Caco-2 (cell line): ENCODE measurements around the gene HRK. TPM values are rescaled to one million over a fixed set of nuclear protein-coding genes. Genes with fewer than 3 reads are reported as not detected.

Experiments used
- BruUV-seq: library from RNA; stranded (reverse); fragments of 400-500 nt; replicated peaks from 2 replicates; lab custom pipeline; 2021; lab: Mats Ljungman, UMichigan
- CTCF ChIA-PET: fragments of 300-600 bp; sonication (Branson Sonifier 250); formaldehyde crosslinking; loops from one replicate; lab custom pipeline; 2022; ENCODE audit warnings: antibody characterized with exemption; lab: Charles Lee
- POLR2A ChIA-PET: fragments of 300-600 bp; sonication (Branson Sonifier 250); formaldehyde crosslinking; loops from one replicate; lab custom pipeline; 2022; ENCODE audit warnings: antibody characterized with exemption; lab: Charles Lee
- DNase-seq, 2 experiments: peaks; one replicate each; pipeline versions ENCODE4 v3.0.0 to v3.0.0-alpha.2; 2020 to 2022
- H3K27me3 ChIP-seq: replicated peaks from 2 replicates; pipeline ENCODE4 v1.6.0; 2011; ENCODE audit warnings: low read length; ENCODE audit not compliant: control insufficient read depth, insufficient read depth
- H3K36me3 ChIP-seq: 2 replicates; pipeline ENCODE4 v1.5.1; 2011; ENCODE audit warnings: low read length; ENCODE audit not compliant: control insufficient read depth, insufficient read depth
- H3K4me1 ChIP-seq: fragments of 250-450 bp; sonication (Bioruptor Pico); 2 replicates; pipeline ENCODE4 v1.5.1; 2020; ENCODE audit warnings: mild to moderate bottlenecking
- H3K4me3 ChIP-seq: 2 replicates; pipeline ENCODE4 v1.5.1; 2011; ENCODE audit warnings: low read depth, mild to moderate bottlenecking, control low read depth, low read length
- H3K9me3 ChIP-seq: fragments of 250-450 bp; sonication (Bioruptor Pico); 2 replicates; pipeline ENCODE4 v1.5.1; 2020; ENCODE audit warnings: mild to moderate bottlenecking, moderate library complexity
- H3K27ac Mint-ChIP-seq: one replicate; pipeline ENCODE4 v1.8.0; 2022; ENCODE audit warnings: mixed read lengths; ENCODE audit not compliant: unreplicated experiment
- H3K27me3 Mint-ChIP-seq: one replicate; pipeline ENCODE4 v1.8.0; 2022; ENCODE audit warnings: mixed read lengths; ENCODE audit not compliant: insufficient read depth, unreplicated experiment
- H3K36me3 Mint-ChIP-seq: one replicate; pipeline ENCODE4 v1.8.0; 2022; ENCODE audit warnings: mild to moderate bottlenecking, mixed read lengths; ENCODE audit not compliant: insufficient read depth, unreplicated experiment
- H3K4me1 Mint-ChIP-seq: one replicate; pipeline ENCODE4 v1.8.0; 2022; ENCODE audit warnings: low read depth, mixed read lengths; ENCODE audit not compliant: unreplicated experiment
- H3K4me3 Mint-ChIP-seq: one replicate; pipeline ENCODE4 v1.8.0; 2022; ENCODE audit warnings: mild to moderate bottlenecking, moderate library complexity, mixed read lengths; ENCODE audit not compliant: unreplicated experiment
- H3K9me3 Mint-ChIP-seq: one replicate; pipeline ENCODE4 v1.8.0; 2022; ENCODE audit warnings: mixed read lengths; ENCODE audit not compliant: unreplicated experiment
- CTCF ChIP-seq, 2 experiments: fragments of 200-600 bp in 1 of 2; IDR thresholded peaks; 1 replicate in 1 of 2; 2 replicates in 1 of 2; pipeline versions ENCODE4 v1.5.1 to v1.8.0; 2011 to 2022; ENCODE audit warnings: antibody characterized with exemption in 1 of 2, control low read depth in 1 of 2, inconsistent platforms in 1 of 2, low read depth in 1 of 2, low read length in 1 of 2, mild to moderate bottlenecking in 1 of 2, moderate library complexity in 1 of 2; ENCODE audit not compliant: insufficient read depth in 1 of 2, severe bottlenecking in 1 of 2, unreplicated experiment in 1 of 2
- intact Hi-C: fragments of 100-400 bp; cut with micrococcal nuclease; formaldehyde crosslinking; loops from one replicate; pipeline ENCODE4 v1.10.0; 2022; ENCODE audit not compliant: unreplicated experiment
- total RNA-seq: library from RNA; stranded (reverse); gene quantifications from 2 replicates; pipeline ENCODE4 v1.2.3, GENCODE V29; 2022

The HRK gene
- total RNA-seq, 1 experiment from 2014 or later = 0.61 TPM

- ChIA-PET POLR2A (interaction anchor here (0.6 kb wide), 1 partner anchor 177 kb away, joined by 3 read pairs; no protein-coding TSS in a partner anchor), CTCF (interaction anchor here (0.8 kb wide), 1 partner anchor 47 kb away, joined by 3 read pairs; no protein-coding TSS in a partner anchor)
- intact Hi-C loops = no loop called here
Observed at GRCh38 chr12:116910280-116910644, 29.0 kb upstream of the HRK start.

GRCh38 chr12:116906285-116906684 is 25.0 kb upstream of the HRK start:
- Mint-ChIP-seq H3K27ac (no peak overlapping the region), H3K9me3 (no peaks in the 10 kb centered on the region), H3K36me3 (peaks cover 6% of the 10 kb centered on the region), H3K4me3 (no peak overlapping the region), H3K4me1 (peaks cover 6% of the 10 kb centered on the region), H3K27me3 (peaks cover 7% of the 10 kb centered on the region)
- intact Hi-C loops = no loop called here
- Histone ChIP-seq H3K9me3 (no peaks in the 10 kb centered on the region), H3K27me3 (no peaks in the 10 kb centered on the region), H3K36me3 (no peaks in the 10 kb centered on the region), H3K4me1 (no peaks in the 10 kb centered on the region), H3K4me3 (no peak overlapping the region)
- BruUV-seq = no TSS peak
- DNase-seq = no peak
- no peak for TF ChIP-seq CTCF (IDR thresholded peaks at IDR 0.05; ENCODE audit: insufficient read depth in 1 of 2, low read depth in 1 of 2, low read length in 1 of 2, severe bottlenecking in 1 of 2, unreplicated experiment in 1 of 2)
- ChIA-PET CTCF (no interaction called here), POLR2A (no interaction called here)

More at GRCh38 chr12:116910280-116910644, 29.0 kb upstream of the HRK start:
- Mint-ChIP-seq H3K9me3 (no peaks in the 10 kb centered on the region), H3K36me3 (peaks cover 13% of the 10 kb centered on the region), H3K27me3 (no peaks in the 10 kb centered on the region), H3K27ac (peak overlapping the region; percentile 83), H3K4me1 (peaks cover 12% of the 10 kb centered on the region), H3K4me3 (peak overlapping the region; percentile 88)
- no peak for DNase-seq
- Histone ChIP-seq H3K27me3 (no peaks in the 10 kb centered on the region), H3K36me3 (no peaks in the 10 kb centered on the region), H3K4me1 (peaks cover 9% of the 10 kb centered on the region), H3K9me3 (no peaks in the 10 kb centered on the region), H3K4me3 (peak overlapping the region; percentile 71)
- no peak for TF ChIP-seq CTCF (IDR thresholded peaks at IDR 0.05; ENCODE audit: insufficient read depth in 1 of 2, low read depth in 1 of 2, low read length in 1 of 2, severe bottlenecking in 1 of 2, unreplicated experiment in 1 of 2)
- BruUV-seq = no TSS peak

DNA sequence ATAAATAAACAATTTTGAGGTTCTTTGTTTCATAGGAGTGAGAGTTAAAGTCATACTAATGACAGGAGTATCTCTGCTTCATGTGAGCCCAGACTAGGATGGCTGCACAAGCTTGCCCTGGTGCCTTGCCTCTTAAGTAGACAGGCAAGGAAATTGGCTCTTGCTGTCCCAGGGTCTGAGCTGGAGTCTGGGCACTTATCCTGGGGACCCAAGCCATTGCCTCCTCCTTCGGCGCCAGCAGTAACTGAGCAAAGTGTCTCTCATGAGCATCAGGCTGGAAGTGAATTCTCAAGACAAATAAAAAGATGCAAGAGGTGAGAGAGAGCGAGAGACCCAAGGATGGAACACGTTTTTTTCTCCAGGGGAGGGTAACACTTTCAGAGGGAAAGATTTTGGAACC is 22.6 kb upstream of the HRK start:
- H3K4me3 Mint-ChIP-seq = no peak overlapping the region
- POLR2A ChIA-PET = no interaction called here
- intact Hi-C loops = no loop called here
- CTCF ChIA-PET = no interaction called here
- no peaks in the 10 kb centered on the region for H3K4me1 Mint-ChIP-seq
- H3K27me3 Mint-ChIP-seq = peaks cover 13% of the 10 kb centered on the region
- BruUV-seq = no TSS peak
- H3K27me3 ChIP-seq = 0 out of 2 replicates have a peak, but pooled peaks cover 1% of the 10 kb centered on the region
- no peak overlapping the region for H3K27ac Mint-ChIP-seq
- H3K9me3 ChIP-seq = no peaks in the 10 kb centered on the region
- no peaks in the 10 kb centered on the region for H3K36me3 ChIP-seq
- no peak for DNase-seq
- no peak for TF ChIP-seq CTCF (IDR thresholded peaks at IDR 0.05; ENCODE audit: insufficient read depth in 1 of 2, low read depth in 1 of 2, low read length in 1 of 2, severe bottlenecking in 1 of 2, unreplicated experiment in 1 of 2)
- no peaks in the 10 kb centered on the region for H3K4me1 ChIP-seq
- H3K9me3 Mint-ChIP-seq = no peaks in the 10 kb centered on the region
- H3K36me3 Mint-ChIP-seq = no peaks in the 10 kb centered on the region
- no peak overlapping the region for H3K4me3 ChIP-seq
